ENCODE results near the gene CPT1B. TPM values are rescaled to one million over a fixed set of nuclear protein-coding genes. Genes with fewer than 3 reads are reported as not detected.

Gene CPT1B
- total RNA-seq, 2 experiments from 2014 or later, result 77.4 to 80.9 TPM

Other genes with a start within 250 kb of the CPT1B start
- 10 to 100 TPM; 62.1 to 64.9 TPM for gene PPP6R2, start 235.1 kb downstream of the CPT1B start, total RNA-seq
- gene SBF1, start 103.4 kb downstream of the CPT1B start, total RNA-seq, result 100 to 1,000 TPM; 177 to 183 TPM
- 1 to 10 TPM; 4.1 to 4.2 TPM for gene ADM2, start 96.9 kb downstream of the CPT1B start, total RNA-seq
- gene MIOX, start 91.6 kb downstream of the CPT1B start, total RNA-seq, result under 1 TPM in 1 of 2 experiments, not detected in 1; 0.40 TPM
- 100 to 1,000 TPM; 119 to 132 TPM for gene LMF2, start 70.7 kb downstream of the CPT1B start, total RNA-seq
- 100 to 1,000 TPM; 146 to 150 TPM for gene NCAPH2, start 70.2 kb downstream of the CPT1B start, total RNA-seq
- gene SCO2, start 52.8 kb downstream of the CPT1B start, total RNA-seq, result 10 to 100 TPM; 11.7 to 13.9 TPM
- gene TYMP, start 48.4 kb downstream of the CPT1B start, total RNA-seq, result 10 to 100 TPM; 71.8 to 76.6 TPM
- 10 to 100 TPM; 10.6 to 12.0 TPM for gene KLHDC7B, start 32.5 kb downstream of the CPT1B start, total RNA-seq
- gene SYCE3, start 15.5 kb downstream of the CPT1B start, total RNA-seq, result not detected
- gene CHKB, start 4.4 kb upstream of the CPT1B start, total RNA-seq, result 100 to 1,000 TPM in 1 of 2 experiments, 10 to 100 TPM in 1; 98.9 to 101 TPM
- gene MAPK8IP2, start 22.4 kb upstream of the CPT1B start, total RNA-seq, result under 1 TPM; 0.29 to 0.31 TPM
- 10 to 100 TPM; 28.8 to 35.1 TPM for gene ARSA, start 49.7 kb upstream of the CPT1B start, total RNA-seq
- under 1 TPM in 1 of 2 experiments, not detected in 1; 0.05 TPM for gene SHANK3, start 94.4 kb upstream of the CPT1B start, total RNA-seq
- not detected for gene ACR, start 159.8 kb upstream of the CPT1B start, total RNA-seq
- 10 to 100 TPM; 22.0 to 23.3 TPM for gene RABL2B, start 205.2 kb upstream of the CPT1B start, total RNA-seq